GM12873 (cell line): Measurements from ENCODE around the gene CTDNEP1.

ENCODE experiments used
- TF ChIP-seq, protein P1 (sequence below): IDR thresholded peaks from 2 replicates; pipeline ENCODE4 v1.5.1; 2012; ENCODE audit warnings: low read depth, mild to moderate bottlenecking, moderate library complexity, low read length, control low read depth; ENCODE audit not compliant: insufficient read depth; ENCODE audit errors: missing control alignments

Gene CTDNEP1

DNA sequence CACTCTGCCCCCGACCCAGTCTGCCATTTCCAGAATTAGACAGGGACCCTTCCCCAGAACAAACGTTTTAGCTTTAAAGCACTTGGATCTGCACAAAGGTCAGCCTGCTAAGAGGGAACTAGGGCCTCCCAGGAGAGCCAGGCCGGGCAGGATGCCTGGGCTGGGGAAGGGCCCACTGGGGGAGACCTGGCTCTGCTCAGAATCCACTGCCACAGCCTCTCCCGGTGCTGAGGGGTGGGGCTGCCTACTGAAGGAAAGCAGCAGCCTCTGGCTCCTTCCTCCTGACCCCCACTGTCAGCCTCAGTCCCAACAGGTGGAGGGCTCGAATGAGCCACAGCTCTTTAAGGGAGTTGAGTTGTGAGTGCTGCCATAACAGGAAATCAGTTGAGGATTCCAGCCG lies 41.2 kb upstream of the CTDNEP1 start:
- TF ChIP-seq, protein P1, sequence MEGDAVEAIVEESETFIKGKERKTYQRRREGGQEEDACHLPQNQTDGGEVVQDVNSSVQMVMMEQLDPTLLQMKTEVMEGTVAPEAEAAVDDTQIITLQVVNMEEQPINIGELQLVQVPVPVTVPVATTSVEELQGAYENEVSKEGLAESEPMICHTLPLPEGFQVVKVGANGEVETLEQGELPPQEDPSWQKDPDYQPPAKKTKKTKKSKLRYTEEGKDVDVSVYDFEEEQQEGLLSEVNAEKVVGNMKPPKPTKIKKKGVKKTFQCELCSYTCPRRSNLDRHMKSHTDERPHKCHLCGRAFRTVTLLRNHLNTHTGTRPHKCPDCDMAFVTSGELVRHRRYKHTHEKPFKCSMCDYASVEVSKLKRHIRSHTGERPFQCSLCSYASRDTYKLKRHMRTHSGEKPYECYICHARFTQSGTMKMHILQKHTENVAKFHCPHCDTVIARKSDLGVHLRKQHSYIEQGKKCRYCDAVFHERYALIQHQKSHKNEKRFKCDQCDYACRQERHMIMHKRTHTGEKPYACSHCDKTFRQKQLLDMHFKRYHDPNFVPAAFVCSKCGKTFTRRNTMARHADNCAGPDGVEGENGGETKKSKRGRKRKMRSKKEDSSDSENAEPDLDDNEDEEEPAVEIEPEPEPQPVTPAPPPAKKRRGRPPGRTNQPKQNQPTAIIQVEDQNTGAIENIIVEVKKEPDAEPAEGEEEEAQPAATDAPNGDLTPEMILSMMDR = no peak

DNA sequence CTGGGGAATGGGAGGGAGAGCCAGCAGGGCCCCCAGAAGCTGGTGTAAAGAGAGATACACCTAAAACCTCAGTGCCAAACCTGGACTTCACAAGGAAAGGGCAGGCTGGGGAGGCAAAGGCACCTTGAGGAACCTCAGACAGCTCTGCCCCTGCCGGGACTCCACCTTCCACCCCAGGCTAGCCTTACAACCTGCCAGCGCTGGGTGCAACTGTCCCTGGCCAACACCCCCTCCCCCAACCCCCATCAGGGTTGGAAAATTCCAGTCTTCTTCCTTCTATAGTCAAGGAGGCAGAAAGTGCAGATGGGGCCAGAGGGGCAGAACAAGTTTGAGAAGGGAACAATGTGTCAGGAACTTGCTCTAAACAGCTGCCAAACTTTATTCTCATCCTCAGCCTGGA lies 40.7 kb upstream of the CTDNEP1 start:
- TF ChIP-seq, protein P1 = no peak

DNA sequence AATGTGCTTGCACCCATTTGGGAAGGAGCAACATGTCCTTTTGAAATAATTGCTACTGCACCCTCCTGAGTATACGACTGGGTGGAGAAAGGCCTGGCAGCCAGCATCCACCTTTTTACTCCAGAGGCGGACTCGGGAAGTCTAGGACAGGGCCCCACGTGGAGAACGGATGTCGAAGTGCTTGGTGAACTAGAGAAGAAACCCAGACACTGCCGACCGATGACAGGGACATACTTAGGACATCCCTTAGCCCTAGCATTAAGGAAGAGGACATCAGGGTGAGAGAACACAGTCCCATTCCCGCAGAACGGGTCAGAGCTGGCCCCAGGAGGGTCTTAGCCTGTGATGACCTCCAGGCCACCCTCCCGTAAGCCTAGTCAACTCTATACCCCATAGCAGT lies 39.2 kb upstream of the CTDNEP1 start:
- TF ChIP-seq, protein P1 = no peak

DNA sequence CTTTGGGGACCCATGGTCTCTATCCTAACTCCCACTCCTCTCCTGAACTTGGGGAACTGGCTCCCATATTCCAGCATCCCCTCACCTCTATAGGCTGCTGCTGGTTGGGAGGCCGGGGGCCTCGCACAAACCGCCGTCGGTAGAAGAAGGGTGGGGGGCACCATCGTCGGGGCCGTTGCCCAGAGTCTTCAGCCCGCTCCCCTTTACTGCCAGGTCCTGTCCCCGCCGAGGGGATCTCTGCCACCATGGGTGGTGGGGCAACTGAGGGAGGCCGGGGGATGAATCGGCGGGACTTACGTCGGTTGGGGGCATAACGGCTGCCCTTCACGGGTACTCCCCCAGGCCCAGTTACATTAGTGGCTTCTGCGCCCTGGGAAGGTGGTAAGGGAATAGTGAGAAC lies 38.6 kb upstream of the CTDNEP1 start:
- TF ChIP-seq, protein P1 = no peak

DNA sequence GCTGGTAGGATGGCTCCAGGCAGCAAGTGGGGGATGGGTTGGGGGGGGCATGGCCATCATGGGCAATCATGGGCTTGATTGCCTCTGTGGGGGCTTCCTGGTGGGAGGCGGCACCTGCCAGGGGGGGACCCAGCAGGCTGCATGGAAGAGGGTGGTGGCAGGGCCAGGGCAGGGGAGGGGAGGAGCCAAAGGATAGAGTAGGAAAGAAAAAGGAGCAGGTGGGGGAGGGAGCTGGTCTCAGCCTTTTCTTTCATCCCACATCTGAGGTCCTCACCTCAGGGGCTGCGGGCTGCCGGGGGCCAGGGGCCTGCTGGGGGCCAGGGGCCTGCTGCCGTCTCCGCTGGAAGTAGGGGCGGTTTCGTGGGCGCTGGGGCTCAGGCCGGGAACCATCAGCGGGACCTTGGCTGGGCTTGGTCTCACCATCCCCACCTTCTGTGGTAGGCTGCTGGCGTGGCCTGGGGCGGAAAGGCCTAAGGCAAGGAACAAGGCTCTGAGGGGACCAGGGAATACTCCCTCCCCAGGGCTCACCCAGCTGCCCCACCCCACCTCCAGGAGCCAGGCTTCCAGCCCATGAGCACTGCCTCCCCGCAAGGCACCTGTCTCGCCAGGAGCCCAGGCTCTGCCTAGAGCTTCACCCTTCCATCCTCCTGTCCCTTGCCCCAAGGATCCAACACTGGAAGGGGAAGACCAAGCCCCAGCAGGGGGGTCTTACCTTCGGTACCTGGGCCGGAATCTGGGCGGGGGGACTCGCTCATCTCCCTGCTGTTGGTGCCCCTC lies 37.9 kb upstream of the CTDNEP1 start:
- TF ChIP-seq, protein P1 = no peak

DNA sequence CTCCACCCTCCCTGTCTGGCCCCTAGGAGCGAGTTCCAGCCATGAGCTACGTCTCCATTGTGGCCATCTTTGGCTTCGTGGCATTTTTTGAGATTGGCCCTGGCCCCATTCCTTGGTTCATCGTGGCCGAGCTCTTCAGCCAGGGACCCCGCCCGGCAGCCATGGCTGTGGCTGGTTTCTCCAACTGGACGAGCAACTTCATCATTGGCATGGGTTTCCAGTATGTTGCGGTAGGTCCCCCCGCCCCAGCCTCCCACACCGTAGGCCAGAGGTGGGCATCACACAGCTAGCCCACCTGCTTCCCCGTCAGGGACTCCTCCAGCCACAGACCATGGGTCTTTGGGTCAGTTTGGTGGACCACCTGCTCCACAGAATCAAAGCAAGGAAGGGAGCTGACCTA lies 34.1 kb upstream of the CTDNEP1 start:
- TF ChIP-seq, protein P1 = no peak

DNA sequence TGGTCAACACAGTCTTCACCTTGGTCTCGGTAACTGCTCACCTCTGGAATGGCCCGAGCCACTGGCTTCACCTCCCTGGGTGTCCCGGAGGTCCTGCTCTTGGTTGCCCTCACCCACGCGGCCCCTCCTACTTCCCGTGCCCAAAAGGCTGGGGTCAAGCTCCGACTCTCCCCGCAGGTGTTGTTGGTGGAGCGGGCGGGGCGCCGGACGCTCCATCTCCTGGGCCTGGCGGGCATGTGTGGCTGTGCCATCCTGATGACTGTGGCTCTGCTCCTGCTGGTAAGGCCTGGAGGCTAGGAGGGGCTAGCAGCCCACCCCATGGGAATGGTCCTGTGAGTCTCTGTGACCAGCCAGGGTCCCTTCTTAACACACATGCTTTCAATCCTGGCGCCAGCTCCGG lies 33.4 kb upstream of the CTDNEP1 start:
- TF ChIP-seq, protein P1 = no peak
